ENCODE data around the gene NME4.
"Not testable (repeated sequence)": the region's sequence is repeated elsewhere in the genome, so short reads cannot be mapped to it uniquely, and the experiment has no call there.

Gene NME4

DNA sequence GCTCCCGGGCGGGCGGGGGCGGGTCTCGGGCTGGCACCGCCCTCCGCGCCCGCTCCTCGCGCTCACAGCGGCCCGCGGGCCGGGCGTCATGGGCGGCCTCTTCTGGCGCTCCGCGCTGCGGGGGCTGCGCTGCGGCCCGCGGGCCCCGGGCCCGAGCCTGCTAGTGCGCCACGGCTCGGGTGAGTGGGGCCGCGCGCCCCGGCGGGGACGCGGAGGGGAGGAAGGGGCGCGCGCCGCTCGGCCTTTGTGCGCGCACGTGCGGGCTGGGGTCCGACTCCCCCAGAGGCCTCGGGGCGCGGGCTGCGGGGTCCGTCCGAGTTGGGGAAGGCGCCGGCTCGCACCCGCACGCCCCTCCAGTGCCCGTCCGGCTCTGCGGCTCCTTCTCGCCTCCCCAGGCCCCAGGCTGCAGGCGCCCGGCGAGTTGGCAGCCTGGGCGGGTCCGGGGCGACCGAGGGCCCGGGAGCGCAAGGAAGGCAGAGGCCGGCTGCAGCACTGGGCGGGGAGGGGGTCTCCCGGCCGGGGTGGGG lies at the start of gene NME4:
Gene NME4, plus strand, starts transcription at position 65 of the 527 bp plus-strand sequence. Its CDS starts 24 bp downstream, at position 89.
- no peak for DNase-seq (ENCODE audit: low read depth in 1 of 2, low spot score in 1 of 2)

GRCh38 chr16:347203-347602 lies 49.8 kb upstream of the NME4 start:
- DNase-seq (ENCODE audit: low read depth in 1 of 2, low spot score in 1 of 2), result no peak

GRCh38 chr16:348495-348894 lies 48.5 kb upstream of the NME4 start:
- not testable (repeated sequence) for DNase-seq (ENCODE audit: low read depth in 1 of 2, low spot score in 1 of 2)

DNA sequence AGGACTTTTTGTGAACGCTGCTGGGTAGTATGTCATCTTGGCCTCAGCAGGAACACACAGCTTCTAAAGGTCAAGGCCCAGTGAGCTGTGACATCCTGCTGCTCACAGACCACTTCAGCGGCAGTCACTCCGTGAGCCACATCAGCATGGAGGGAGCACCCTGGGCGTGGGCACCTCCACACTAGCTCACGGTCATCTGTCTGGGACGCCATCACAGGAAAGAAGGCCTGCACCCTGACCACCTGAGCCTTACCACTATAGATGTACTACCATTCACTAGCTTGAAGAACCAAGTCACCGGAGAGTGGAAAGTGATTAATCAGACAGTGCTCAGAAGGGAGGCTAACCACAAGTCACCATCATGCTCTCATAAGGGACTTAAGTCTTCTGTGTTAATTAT lies 47.8 kb upstream of the NME4 start:
- no peak for DNase-seq (ENCODE audit: low read depth in 1 of 2, low spot score in 1 of 2)

DNA sequence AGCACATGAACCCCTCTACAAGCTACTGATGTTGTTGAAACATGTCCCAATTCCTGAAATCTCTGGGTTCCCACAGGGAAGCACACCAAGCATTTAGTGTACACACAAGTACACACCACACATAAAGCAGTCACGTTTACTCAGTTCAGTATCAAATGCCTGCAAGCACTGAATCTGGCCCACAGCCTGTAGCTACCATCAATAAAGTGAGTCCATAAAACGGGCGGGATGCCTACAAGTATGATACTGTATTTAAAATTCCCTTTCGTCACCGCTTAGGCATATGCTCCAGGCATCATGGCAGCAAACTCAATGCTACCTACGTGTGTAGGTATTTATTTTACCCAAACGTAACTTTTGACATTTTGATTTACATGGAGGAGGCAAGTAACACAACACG lies 46.8 kb upstream of the NME4 start:
- DNase-seq (ENCODE audit: low read depth in 1 of 2, low spot score in 1 of 2), result no peak

DNA sequence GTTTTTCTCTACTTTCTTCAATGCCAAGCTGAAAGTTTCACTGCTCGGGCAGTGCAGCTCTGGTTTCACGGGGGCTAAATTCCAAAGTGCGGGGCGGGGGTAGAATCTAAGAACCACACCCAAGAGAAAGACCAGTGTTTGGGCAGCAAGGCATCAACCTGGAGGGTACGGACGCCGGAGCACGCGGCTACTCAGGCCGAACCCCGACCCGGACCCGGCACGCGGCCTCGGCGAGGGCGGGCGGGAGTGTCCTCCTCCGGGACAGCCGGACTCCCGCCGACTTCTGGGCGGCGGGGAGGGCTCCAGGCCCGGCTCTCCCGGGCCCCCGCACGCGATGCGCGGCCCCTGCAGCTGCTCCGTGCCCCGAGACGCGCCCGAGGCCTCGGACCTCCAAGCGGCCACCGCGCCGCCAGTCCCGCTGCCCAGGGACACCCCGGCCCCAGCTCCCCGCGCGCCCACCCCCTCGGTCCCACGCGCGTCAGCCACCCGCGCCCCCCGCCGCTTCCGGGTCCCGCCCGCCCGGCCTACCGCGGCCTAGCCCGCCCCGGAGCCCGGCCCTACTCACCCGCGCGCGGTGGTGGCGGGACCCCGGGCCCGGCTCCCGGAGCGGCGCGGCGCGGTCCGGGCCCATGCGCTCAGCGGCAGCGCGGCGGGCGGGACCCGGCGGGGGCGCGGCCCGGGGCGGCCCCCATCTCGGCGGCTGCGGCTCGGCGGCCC lies 45.0 kb upstream of the NME4 start:
- no peak for DNase-seq (ENCODE audit: low read depth in 1 of 2, low spot score in 1 of 2)

DNA sequence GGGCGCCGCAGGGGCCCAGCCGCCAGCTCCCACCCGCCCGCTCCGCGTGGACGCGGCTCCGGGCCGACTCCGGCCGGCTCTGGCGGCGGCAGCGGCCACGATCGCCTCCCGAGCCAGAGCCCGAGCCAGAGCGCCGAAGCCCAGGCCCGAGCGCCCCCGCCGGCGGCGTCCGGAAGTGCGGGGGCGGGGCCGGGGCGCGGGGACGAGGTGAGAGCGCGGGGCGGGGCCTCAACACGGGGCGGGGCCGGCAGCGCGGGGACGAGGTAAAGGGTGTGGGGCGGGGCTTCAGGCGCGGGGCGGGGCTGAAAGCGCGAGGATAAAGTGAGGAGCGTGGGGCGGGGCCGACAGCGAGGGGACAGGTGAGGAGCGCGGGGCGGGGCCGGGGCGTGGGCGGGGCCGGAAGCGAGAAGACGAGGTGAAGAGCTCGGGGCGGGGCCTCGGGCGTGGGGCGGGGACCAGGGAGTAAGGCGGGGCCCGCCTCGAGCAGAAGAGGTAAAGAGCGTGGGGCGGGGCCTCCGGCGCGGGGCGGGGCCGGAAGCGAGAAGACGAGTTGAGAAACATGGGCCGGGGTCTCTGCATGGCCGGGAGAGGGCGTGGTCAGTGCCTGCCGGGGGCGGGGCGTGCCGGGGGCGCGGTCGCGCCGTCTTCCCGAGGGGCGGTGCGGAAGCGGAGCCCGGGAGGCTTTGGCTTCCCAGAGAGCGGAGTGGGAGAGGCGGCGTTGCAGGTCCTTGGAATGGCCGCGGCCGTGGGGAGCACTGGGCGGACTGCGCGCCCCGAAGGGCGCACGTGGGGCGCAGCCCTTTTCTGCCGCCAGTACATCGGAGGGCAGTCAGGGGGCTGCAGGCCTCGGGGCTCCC lies 44.2 kb upstream of the NME4 start, which contains the start of gene AXIN1:
Gene AXIN1, minus strand, starts transcription at position 177 of the 857 bp plus-strand sequence. CDS start 5,698 bp downstream, outside the sequence.
- peak; percentile 100 for DNase-seq (ENCODE audit: low read depth in 1 of 2, low spot score in 1 of 2)

GRCh38 chr16:353404-354290 lies 43.4 kb upstream of the NME4 start:
- DNase-seq (ENCODE audit: low read depth in 1 of 2, low spot score in 1 of 2), result no peak

DNA sequence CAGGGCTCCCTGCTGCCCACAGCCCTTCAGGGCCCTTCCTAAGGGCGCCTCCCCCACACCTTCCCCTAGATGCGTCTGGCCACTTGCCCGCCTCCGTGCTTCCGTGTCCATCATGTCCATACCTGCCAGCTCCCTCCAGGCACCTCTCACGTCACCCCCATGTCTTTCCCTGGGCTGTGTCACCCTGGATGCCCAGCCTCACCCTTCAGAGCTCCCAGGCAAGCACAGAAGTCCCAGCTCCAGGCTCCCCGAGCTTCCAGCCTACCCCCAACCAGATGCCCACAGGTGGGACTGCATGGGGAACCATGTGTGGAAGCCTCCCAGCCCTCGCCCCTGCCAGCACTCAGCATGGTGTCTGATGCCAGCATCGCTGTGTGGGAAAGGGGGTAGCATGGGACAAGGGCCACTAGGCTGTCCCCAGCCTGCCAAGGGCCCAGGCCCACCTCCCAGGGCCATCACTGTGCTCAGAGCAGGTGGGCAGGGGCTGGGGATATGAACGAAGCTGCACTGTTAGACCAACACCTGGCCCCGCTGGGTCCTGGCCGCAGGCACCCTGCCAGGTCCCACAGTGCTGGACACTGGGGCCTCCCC lies 42.6 kb upstream of the NME4 start:
- no peak for DNase-seq (ENCODE audit: low read depth in 1 of 2, low spot score in 1 of 2)

DNA sequence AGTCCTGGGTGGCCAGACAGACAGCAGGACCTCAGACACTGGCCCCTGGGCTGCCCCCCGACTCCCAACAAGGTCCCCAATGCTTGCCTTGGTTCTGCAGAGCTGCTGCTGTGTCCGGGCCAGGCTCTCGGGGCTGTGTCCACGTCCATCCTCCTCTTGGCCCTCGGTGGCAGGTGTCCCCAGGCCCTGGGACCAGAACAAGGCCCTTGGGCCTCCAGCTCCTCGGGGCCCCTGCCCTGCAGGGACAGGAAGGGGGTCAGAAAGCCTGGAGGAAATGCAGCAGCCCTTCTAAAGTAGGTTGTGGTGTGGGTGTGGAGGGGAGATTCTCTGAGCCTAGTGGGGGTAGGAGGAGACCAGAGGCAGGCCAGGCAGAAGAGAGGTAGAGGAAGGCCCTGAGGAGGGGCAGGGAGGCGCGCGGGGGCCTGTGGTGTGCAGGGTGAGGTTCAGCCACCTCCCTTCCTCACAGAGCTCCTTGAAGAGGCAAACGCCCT lies 42.0 kb upstream of the NME4 start:
- no peak for DNase-seq (ENCODE audit: low read depth in 1 of 2, low spot score in 1 of 2)

DNA sequence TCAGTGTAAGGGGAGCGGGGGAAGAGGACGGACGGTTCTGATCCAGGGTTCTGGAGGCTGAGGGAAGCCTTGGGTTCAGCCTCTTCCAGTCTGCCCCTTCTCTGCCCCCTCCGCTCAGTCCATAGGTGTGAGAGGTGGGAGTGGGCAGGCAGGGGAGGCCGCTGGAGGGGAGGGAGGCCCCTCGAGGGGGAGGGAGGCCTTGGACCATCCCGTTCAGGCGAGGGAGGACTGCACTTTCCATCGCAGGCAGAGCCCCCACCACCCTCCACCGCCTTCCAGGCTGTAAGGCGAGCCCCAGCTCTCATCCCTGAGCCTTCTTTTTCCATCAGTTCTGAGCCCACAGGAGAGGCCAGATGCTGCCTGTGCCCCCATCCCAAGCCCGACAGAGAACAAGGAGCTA lies 40.3 kb upstream of the NME4 start:
- no peak for DNase-seq (ENCODE audit: low read depth in 1 of 2, low spot score in 1 of 2)

DNA sequence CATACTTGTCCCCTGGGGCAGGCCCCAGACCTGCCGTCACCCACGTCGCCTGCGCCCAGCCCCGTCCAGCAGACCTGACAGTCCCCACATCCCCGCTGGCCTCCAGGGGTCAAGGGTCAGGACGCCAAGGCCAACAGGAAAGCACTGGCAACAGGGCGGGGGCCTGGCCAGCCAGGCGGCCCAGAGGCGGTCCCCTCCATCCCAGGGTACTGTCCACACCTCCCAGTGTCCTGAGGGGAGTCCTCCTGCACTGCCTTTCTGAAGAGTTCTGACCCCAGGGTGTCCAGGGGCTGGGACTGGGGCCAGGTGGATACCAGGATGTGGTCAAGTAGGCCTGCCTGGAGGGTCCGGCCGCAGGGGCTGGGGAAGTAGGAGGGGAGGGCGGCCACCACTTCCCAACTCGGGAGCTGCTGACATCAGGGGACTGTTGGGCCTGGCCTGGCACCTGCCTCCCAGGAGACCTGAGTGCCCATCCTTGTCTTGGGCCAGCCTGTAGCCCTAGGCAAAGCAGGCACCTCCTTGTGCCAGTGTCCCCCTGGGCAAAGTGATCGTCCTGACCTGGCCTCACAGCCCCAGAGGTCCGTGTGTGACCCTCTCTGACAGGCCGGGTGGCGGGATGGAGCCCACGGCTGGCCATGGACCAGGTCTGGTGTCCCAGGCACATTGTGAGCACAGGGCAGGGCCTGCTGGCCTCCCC lies 37.8 kb upstream of the NME4 start:
- no peak for DNase-seq (ENCODE audit: low read depth in 1 of 2, low spot score in 1 of 2)

- no peak for DNase-seq (ENCODE audit: low read depth in 1 of 2, low spot score in 1 of 2)
These were observed 36.9 kb upstream of the NME4 start for GRCh38 chr16:359871-360697.

- no peak for DNase-seq (ENCODE audit: low read depth in 1 of 2, low spot score in 1 of 2)
These were observed 36.2 kb upstream of the NME4 start for GRCh38 chr16:360698-361336.

DNA sequence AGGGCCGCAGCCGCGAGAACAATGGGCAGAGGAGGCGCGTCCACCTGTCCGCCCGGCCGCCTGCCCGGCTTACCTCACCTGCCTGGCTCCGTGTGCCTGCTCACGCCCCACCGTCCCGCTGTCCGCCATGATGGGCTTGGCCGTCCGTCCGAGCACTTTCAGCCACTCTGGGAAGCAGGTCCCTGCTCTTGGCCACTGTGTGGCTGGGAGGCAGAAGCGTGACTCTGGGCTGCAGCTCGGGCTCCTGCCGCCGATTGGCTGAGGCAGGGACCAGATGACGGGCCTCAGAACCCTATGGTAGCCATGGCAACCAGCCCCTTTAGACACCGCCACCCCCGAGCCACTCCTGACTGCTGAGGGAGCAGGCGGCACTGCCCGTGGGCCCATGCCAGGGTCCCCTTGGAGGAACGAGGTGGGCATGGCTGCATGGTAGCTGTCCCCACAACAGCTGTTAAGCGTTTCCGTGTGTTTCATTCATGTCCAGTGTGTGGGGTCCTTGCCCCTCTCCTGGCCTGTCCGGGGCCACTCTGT lies 35.6 kb upstream of the NME4 start:
- no peak for DNase-seq (ENCODE audit: low read depth in 1 of 2, low spot score in 1 of 2)

DNA sequence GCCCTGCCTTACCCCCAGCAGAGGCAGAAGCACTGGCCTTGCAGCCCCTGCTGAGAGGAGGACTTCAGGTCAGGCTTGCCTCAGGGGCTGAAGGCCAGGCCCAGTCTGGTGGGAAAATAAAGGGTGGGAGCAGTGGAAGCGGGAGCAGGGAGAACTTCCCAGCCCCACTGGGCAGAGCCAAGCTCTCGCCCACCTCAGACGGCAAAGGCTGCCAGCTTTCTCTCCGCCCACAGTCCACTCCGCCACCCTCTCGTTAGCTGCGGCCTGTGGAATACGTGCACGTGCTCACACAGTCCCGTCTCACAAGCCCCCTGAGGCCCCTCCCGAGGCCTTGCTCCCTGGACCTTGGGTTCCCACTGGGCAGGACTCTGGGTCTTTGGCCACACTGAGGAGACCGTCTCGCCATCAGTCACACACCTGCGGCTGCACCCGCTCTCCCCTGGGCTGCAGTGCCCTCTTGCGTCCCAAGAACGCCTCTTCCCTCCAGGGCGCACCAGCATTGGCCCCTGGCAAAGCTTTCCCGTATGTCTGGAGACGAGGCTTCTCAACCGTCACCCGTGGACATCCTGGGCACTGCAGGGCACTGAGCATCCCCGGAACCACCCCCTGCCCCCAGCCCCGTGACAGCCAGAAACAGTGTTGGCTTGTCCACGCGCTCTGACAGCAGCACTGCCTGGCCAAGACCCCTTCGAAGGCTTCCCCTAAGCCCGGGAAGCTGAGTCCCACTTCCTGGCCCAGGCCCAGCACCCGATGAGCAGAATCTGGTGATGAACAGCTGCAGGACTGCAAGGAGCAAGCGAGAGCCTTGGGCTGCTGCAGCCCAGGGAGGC lies 34.9 kb upstream of the NME4 start:
- DNase-seq (ENCODE audit: low read depth in 1 of 2, low spot score in 1 of 2), result peak; percentile 54 to 60

GRCh38 chr16:362702-362999 lies 34.3 kb upstream of the NME4 start:
- DNase-seq (ENCODE audit: low read depth in 1 of 2, low spot score in 1 of 2), result not testable (repeated sequence)

Data from activated CD4-positive, alpha-beta T cell treated with anti-CD3 and anti-CD28 coated beads, Interleukin-2, amount 50 U/mL, for 24 hours (primary cell).